Measurements from ENCODE around the gene CFAP73.
"Not testable (repeated sequence)": the region's sequence is repeated elsewhere in the genome, so short reads cannot be mapped to it uniquely, and the experiment has no call there.

Gene CFAP73

GRCh38 chr12:113196582-113196981 is 47.1 kb downstream of the CFAP73 start:
- DNase-seq: no peak

- DNase-seq: peak; percentile 44
These were observed 47.5 kb downstream of the CFAP73 start for GRCh38 chr12:113196990-113197389.

DNA sequence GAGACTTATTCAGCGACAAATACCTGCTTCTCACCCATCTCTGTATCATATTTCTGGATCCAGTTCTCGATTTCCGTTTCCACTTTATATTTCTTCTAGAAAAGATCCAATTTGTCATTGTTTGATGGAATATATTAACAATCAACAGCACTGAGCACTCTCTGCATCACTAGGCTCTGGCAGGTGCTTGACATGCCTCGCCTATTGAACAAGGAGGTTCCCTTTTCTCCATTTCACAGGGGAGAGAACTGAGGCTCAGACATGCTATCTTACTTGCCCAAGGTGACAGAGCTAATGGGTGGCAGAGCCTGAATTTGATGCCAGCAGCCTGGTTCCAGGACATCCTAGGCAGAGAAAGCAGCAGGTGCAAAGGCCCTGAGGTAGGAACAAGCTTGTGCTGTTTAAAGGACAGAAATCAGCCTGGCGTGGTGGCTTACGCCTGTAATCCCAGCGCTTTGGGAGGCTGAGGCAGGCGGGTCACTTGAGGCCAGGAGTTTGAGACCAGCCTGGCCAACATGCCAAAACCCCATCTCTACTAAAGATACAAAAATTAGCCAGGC is 48.1 kb downstream of the CFAP73 start:
- DNase-seq: no peak

DNA sequence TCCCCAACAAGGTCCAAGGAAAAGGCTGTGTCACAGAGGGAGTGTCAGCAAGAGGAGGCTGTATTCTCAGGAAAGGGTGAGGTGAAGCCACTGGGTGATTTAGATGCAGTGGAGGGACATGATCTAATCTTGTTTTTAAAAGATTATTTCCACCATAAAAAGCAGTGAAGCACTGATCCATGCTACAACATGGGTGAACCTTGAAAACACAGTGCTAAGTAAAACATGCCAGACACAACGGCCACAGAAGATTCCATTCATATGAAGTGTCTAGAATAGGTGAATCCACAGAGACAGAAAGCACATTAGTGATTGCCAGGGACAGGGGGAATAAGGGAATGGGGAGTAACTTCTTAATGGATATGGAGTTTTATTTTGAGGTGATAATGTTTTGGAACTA is 48.8 kb downstream of the CFAP73 start:
- no peak for DNase-seq

DNA sequence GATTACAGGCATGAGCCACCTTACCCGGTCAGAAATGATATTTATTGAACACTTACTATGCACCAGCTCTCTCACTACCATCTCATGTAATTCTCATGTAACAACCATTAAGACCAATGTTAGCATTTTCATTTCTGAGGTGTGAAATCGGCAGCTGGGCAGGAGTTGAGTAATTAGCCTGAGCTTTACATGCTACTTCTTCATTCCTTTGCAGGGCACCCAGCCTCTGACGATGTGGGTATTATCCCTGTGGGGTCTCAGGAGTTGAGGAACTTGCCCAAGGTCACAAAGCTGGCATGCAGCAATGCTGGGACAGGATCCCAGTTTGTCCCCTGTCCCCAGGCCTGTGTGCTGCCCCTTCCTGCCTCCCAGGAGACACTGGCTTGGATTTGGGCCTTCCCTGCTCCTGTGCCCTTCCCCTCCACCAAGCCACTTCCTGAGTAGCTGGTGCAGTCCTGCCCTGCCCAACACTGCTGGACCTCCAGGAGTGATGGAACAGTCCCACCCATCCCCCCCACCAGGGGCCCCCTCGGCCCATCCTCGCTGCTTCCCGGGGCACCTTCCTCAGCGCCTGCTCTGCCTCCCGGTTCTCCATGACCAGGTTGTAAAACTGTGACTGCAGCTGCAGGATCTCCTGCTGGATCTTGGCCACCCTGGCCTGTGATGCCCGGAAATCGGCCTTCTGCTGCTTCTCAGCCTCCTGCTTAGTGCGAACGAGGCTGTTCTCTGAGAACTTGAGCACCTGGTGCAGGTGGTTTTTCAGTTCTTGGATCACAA is 50.7 kb downstream of the CFAP73 start:
- DNase-seq: no peak

- DNase-seq: no peak
These were observed 52.0 kb downstream of the CFAP73 start for GRCh38 chr12:113201187-113202177.

- no peak for DNase-seq
These were observed 53.0 kb downstream of the CFAP73 start for GRCh38 chr12:113202300-113203075.

GRCh38 chr12:113203852-113204760 is 54.6 kb downstream of the CFAP73 start:
- no peak for DNase-seq

- DNase-seq: no peak
These were observed 55.3 kb downstream of the CFAP73 start for GRCh38 chr12:113204804-113205203.

DNA sequence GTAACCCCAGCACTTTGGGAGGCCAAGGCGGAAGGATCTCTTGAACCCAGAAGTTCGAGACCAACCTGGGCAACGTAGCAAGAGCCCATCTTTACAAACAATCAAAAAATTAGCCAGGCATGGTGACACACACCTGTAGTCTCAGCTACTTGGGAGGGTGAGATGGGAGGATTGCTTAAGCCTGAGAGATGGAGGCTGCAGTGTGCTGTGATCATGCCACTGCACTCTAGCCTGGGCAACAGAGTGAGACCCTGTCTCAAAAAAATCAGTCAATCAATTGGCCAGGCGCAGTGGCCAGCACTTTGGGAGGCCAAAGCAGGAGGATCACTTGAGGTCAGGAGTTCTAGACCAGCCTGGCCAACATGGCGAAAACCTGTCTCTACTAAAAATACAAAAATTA is 57.3 kb downstream of the CFAP73 start:
- DNase-seq: not testable (repeated sequence)

GRCh38 chr12:113207613-113208040 is 58.1 kb downstream of the CFAP73 start:
- no peak for DNase-seq

DNA sequence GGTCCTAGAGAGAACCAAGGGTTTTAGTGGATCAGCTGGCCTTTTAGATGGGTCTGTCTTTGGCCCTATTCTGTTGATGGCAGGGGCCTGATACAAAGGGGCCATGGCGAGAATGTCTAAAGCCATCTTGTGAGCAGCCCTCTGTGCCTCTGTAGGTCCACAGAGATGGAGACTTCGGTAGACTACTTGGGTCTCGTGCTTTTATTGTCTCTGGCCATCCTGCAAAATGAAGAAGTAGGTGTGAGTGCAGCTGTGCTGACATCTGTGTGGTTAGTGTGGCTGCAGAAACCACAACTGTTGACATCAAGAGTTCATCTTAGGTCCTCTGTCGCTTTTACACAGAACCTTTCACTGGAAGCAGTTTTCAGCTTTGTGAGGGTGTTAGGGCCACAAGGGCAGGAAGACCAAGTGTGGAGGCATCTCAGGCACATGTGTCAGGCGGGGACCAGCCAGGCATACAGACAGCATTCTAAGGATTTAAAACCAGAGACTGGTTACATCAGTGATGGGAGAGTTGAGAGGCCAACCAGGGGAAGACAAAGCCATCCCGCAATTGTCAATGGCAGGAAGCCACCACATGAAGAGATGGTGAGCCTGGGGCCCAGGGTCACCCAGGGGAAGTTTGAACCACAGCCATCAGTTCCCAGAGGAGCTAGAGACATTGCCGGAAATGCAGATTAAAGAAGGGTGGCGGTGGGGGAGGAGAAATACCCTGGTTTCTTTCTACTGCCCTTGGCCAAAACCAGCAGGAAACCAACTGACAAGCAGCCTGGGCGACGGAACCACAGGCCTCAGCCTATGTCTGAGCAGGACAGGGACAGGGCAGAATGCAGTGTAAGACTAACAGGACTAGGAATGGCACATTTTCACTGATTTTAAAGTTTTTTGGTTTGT is 58.8 kb downstream of the CFAP73 start:
- DNase-seq: peak; percentile 32
